Ramos (cell line): Measurements from ENCODE around the gene VDR.

Experiments
- in situ Hi-C: fragments of 300-500 bp; cut with MboI; formaldehyde crosslinking; loops from one replicate; pipeline ENCODE4 v1.14.3; 2022; ENCODE audit warnings: low sequenced_read_pairs; ENCODE audit not compliant: unreplicated experiment

The VDR gene

GRCh38 chr12:47837190-47838171 lies 67.3 kb downstream of the VDR start:
- in situ Hi-C loops = loop anchor here (5.0 kb wide), 2 partner anchors 50 to 125 kb away; no protein-coding TSS in a partner anchor

GRCh38 chr12:47835831-47836155 lies 69.0 kb downstream of the VDR start:
- in situ Hi-C loops = loop anchor here (5.0 kb wide), 2 partner anchors 48 to 123 kb away; no protein-coding TSS in a partner anchor

- in situ Hi-C loops = loop anchor here (5.0 kb wide), 2 partner anchors 48 to 123 kb away; no protein-coding TSS in a partner anchor
Observed at GRCh38 chr12:47835006-47835830, 69.6 kb downstream of the VDR start.

GRCh38 chr12:47834199-47834903 lies 70.4 kb downstream of the VDR start:
- in situ Hi-C loops = no loop called here

GRCh38 chr12:47833591-47834012 lies 71.2 kb downstream of the VDR start:
- in situ Hi-C loops = no loop called here

GRCh38 chr12:47832263-47832933 lies 72.4 kb downstream of the VDR start:
- in situ Hi-C loops = no loop called here

GRCh38 chr12:47829584-47829983 lies 75.2 kb downstream of the VDR start:
- in situ Hi-C loops = no loop called here

- in situ Hi-C loops = no loop called here
Observed at GRCh38 chr12:47828976-47829482, 75.8 kb downstream of the VDR start.

- in situ Hi-C loops = no loop called here
Observed at GRCh38 chr12:47828008-47828975, 76.5 kb downstream of the VDR start.

GRCh38 chr12:47825173-47825639 lies 79.6 kb downstream of the VDR start:
- in situ Hi-C loops = no loop called here

GRCh38 chr12:47824635-47825034 lies 80.2 kb downstream of the VDR start:
- in situ Hi-C loops = no loop called here

GRCh38 chr12:47824198-47824597 lies 80.6 kb downstream of the VDR start:
- in situ Hi-C loops = no loop called here

GRCh38 chr12:47823422-47824086 lies 81.2 kb downstream of the VDR start:
- in situ Hi-C loops = no loop called here

- in situ Hi-C loops = no loop called here
Observed at GRCh38 chr12:47822863-47823262, 81.9 kb downstream of the VDR start.

- in situ Hi-C loops = no loop called here
Observed at GRCh38 chr12:47822401-47822800, 82.4 kb downstream of the VDR start.

GRCh38 chr12:47821346-47821706 lies 83.5 kb downstream of the VDR start:
- in situ Hi-C loops = no loop called here

- in situ Hi-C loops = no loop called here
Observed at GRCh38 chr12:47820631-47821345, 84.0 kb downstream of the VDR start.
